DND-41 (cell line): Measurements from ENCODE around the gene MYO1H.

Experiments used
- EZH2 ChIP-seq: IDR thresholded peaks from 3 replicates; pipeline ENCODE4 v1.6.1; 2012; ENCODE audit warnings: borderline replicate concordance, low read depth, mild to moderate bottlenecking, moderate library complexity, low read length, inconsistent platforms; ENCODE audit not compliant: severe bottlenecking
- TF ChIP-seq, protein P1 (sequence below): IDR thresholded peaks from 2 replicates; pipeline ENCODE4 v1.5.1; 2012; ENCODE audit warnings: borderline replicate concordance, low read length, moderate library complexity, mild to moderate bottlenecking; ENCODE audit not compliant: poor library complexity, severe bottlenecking; ENCODE audit errors: extremely low read depth

DNA sequence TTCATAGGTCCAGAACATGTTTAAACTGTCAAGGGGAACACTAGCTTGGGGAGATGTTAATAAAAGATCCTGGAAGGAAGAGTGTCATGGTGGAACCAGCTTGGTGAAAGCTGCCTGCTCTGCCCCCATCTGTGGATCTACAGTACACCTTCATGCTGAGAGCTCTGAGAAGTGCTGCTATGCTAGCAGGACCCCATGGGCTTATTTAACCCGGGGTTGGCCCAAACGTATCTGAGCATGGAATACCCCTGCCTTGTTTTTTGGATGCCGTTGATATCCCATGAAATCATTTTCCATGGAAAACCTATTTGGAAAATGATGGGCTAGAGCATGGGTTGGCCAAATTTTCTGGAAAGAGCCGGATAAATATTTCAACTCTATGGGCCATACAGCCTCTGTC lies 144.0 kb downstream of the MYO1H start:
- TF ChIP-seq, protein P1, sequence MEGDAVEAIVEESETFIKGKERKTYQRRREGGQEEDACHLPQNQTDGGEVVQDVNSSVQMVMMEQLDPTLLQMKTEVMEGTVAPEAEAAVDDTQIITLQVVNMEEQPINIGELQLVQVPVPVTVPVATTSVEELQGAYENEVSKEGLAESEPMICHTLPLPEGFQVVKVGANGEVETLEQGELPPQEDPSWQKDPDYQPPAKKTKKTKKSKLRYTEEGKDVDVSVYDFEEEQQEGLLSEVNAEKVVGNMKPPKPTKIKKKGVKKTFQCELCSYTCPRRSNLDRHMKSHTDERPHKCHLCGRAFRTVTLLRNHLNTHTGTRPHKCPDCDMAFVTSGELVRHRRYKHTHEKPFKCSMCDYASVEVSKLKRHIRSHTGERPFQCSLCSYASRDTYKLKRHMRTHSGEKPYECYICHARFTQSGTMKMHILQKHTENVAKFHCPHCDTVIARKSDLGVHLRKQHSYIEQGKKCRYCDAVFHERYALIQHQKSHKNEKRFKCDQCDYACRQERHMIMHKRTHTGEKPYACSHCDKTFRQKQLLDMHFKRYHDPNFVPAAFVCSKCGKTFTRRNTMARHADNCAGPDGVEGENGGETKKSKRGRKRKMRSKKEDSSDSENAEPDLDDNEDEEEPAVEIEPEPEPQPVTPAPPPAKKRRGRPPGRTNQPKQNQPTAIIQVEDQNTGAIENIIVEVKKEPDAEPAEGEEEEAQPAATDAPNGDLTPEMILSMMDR, result no peak
- no peak for TF ChIP-seq EZH2
